CD8-positive, alpha-beta memory T cell (primary cell): ENCODE data around the gene VPS26C. TPM values are rescaled to one million over a fixed set of nuclear protein-coding genes. Genes with fewer than 3 reads are reported as not detected.
"Not testable (repeated sequence)": the region's sequence is repeated elsewhere in the genome, so short reads cannot be mapped to it uniquely, and the experiment has no call there.

Experiments used
- CTCF ChIA-PET: fragments of 350-600 bp; sonication (Branson Sonifier 250); formaldehyde crosslinking; loops from one replicate; lab custom pipeline; 2021; ENCODE audit warnings: antibody characterized with exemption; lab: Charles Lee
- POLR2A ChIA-PET: fragments of 350-600 bp; sonication (Branson Sonifier 250); formaldehyde crosslinking; loops from one replicate; lab custom pipeline; 2021; ENCODE audit warnings: antibody characterized with exemption; lab: Charles Lee
- DNase-seq, 5 donors: peaks; one replicate each; pipeline versions ENCODE4 v3.0.0 to v3.0.0-alpha.2; 2020 to 2022; ENCODE audit warnings: mixed read lengths in 1 of 5
- H3K27ac ChIP-seq: one replicate; pipeline ENCODE4 v1.7.0; 2013; ENCODE audit warnings: low read depth, mild to moderate bottlenecking, low read length, moderate library complexity
- H3K27me3 ChIP-seq: 2 replicates; pipeline ENCODE4 v1.7.0; 2013; ENCODE audit warnings: low read length, mild to moderate bottlenecking; ENCODE audit not compliant: insufficient read depth, poor library complexity, severe bottlenecking
- H3K36me3 ChIP-seq: 2 replicates; pipeline ENCODE4 v1.7.0; 2013; ENCODE audit warnings: mild to moderate bottlenecking, low read length, moderate library complexity; ENCODE audit not compliant: insufficient read depth
- H3K4me1 ChIP-seq: 2 replicates; pipeline ENCODE4 v1.7.0; 2013; ENCODE audit warnings: mild to moderate bottlenecking, low read length, moderate library complexity; ENCODE audit not compliant: insufficient read depth
- H3K4me3 ChIP-seq: 2 replicates; pipeline ENCODE4 v1.7.0; 2013; ENCODE audit warnings: mild to moderate bottlenecking, low read length
- H3K9me3 ChIP-seq: 2 replicates; pipeline ENCODE4 v1.7.0; 2013; ENCODE audit warnings: mild to moderate bottlenecking, low read length
- H3K27ac Mint-ChIP-seq, 8 donors: one replicate each; pipeline ENCODE4 v1.8.0; 2020 to 2021; ENCODE audit warnings: mixed read lengths in 8 of 8, mild to moderate bottlenecking in 6 of 8, inconsistent platforms in 3 of 8, moderate library complexity in 3 of 8
- H3K27me3 Mint-ChIP-seq, 2 donors: one replicate each; pipeline ENCODE4 v1.8.0; 2020 to 2021; ENCODE audit warnings: mixed read lengths in 2 of 2, mild to moderate bottlenecking in 1 of 2, moderate library complexity in 1 of 2
- H3K36me3 Mint-ChIP-seq, 3 donors: one replicate each; pipeline ENCODE4 v1.8.0; 2020 to 2021; ENCODE audit warnings: mixed read lengths in 3 of 3, inconsistent platforms in 1 of 3, mild to moderate bottlenecking in 1 of 3
- H3K4me1 Mint-ChIP-seq, 3 donors: one replicate each; pipeline ENCODE4 v1.8.0; 2020 to 2021; ENCODE audit warnings: mixed read lengths in 3 of 3, inconsistent platforms in 1 of 3, mild to moderate bottlenecking in 1 of 3
- H3K4me3 Mint-ChIP-seq, 7 donors: one replicate each; pipeline ENCODE4 v1.8.0; 2020 to 2021; ENCODE audit warnings: mixed read lengths in 7 of 7, mild to moderate bottlenecking in 6 of 7, moderate library complexity in 4 of 7, inconsistent platforms in 2 of 7
- H3K9me3 Mint-ChIP-seq, 5 donors: one replicate each; pipeline ENCODE4 v1.8.0; 2020 to 2022; ENCODE audit warnings: mixed read lengths in 5 of 5, mild to moderate bottlenecking in 3 of 5, moderate library complexity in 2 of 5, inconsistent platforms in 1 of 5
- polyA plus RNA-seq: library from polyadenylated mRNA; unstranded; fragments of 300-500 nt; fragmentation: Illumina TruSeq; gene quantifications from one replicate; pipeline ENCODE4 v1.2.3, GENCODE V29; 2021
- total RNA-seq, 2 experiments: library from RNA; stranded (reverse); gene quantifications; one replicate each; pipeline ENCODE4 v1.2.3, GENCODE V29; 2021

Gene VPS26C
- total and polyA plus RNA-seq, 3 experiments from 2014 or later, result 59.1 to 82.0 (median 62.7) TPM

DNA sequence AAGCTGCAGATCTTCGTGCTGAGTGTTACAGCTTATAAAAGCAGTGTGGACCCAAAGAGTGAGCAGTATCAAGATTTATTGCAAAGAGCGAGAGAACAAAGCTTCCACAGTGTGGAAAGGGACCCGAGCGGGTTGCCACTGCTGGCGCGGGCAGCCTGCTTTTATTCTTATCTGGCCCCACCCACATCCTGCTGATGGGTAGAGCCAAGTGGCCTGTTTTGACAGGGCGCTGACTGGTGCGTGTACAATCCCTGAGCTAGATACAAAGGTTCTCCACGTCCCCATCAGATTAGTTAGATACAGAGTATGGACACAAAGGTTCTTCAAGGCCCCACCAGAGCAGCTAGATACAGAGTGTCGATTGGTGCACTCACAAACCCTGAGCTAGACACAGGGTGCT lies 15.5 kb upstream of the VPS26C start:
- H3K27me3 Mint-ChIP-seq, POLR2A ChIA-PET, H3K9me3 ChIP-seq, H3K4me3 ChIP-seq, H3K4me1 ChIP-seq, H3K9me3 Mint-ChIP-seq, H3K27ac ChIP-seq, H3K27me3 ChIP-seq, H3K36me3 Mint-ChIP-seq, H3K4me1 Mint-ChIP-seq, CTCF ChIA-PET, H3K36me3 ChIP-seq: not testable (repeated sequence)
- Mint-ChIP-seq H3K27ac (peak overlapping the region in 7 of 8 donors; percentile 37 to 93 (median 88)), H3K4me3 (peak overlapping the region; percentile 48 to 89 (median 77))
- peak in 1 of 5 donors; percentile 12 for DNase-seq

DNA sequence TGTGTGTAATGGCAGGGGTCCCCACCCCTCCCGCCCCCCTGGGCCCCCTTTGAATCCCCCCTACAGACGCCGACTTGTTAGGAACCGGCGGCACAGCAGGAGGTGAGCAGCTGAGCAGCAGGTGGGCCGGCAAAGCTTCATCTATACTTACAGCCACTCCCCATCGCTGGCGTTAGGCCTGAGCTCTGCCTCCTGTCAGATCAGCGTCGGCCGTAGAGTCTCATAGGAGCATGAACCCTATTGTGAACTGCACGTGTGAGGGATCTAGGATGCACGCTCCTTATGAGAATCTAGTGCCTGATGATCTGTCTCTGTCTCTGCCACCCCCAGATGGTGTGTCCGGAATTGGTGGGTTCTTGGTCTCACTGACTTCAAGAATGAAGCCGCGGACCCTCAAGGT lies 14.9 kb upstream of the VPS26C start:
- Mint-ChIP-seq H3K36me3 (peaks cover 0 to 3% (median 0%) of the 10 kb centered on the region in 3 donors), H3K4me1 (peaks cover 0 to 4% (median 1%) of the 10 kb centered on the region in 3 donors), H3K27ac (peak overlapping the region in 6 of 8 donors; percentile 24 to 89 (median 86)), H3K4me3 (peak overlapping the region; percentile 48 to 89 (median 77)), H3K27me3 (peaks cover 0 to 3% of the 10 kb centered on the region in 2 donors), H3K9me3 (no peaks in the 10 kb centered on the region)
- no peaks in the 10 kb centered on the region for H3K36me3 ChIP-seq
- ChIA-PET CTCF (no interaction called here), POLR2A (no interaction called here)
- no peak overlapping the region for H3K4me3 ChIP-seq
- no peaks in the 10 kb centered on the region for H3K4me1 ChIP-seq
- H3K9me3 ChIP-seq, result no peaks in the 10 kb centered on the region
- H3K27ac ChIP-seq, result no peak overlapping the region
- DNase-seq, result peak in 1 of 5 donors; percentile 10
- H3K27me3 ChIP-seq, result no peaks in the 10 kb centered on the region

DNA sequence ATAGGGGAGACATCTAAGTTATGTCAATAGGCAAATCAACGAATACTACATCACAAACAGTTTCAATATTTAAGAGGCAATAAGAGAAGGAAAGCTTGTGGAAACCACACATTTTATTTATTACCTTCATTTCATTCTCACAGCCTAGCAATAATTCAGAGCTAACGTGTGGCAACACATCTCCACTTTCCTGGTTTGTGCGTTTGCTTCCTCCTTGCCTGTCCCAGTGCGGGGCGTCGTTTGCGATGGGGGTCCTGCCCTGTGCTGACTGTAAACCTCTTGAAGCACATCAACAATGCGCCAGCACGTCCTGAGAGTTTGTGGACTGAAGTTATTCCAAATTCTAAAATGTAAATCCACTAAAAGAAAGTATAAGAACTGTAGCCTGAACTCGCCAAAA lies 14.4 kb upstream of the VPS26C start:
- Histone ChIP-seq H3K36me3 (no peaks in the 10 kb centered on the region), H3K9me3 (no peaks in the 10 kb centered on the region), H3K4me1 (no peaks in the 10 kb centered on the region), H3K4me3 (no peak overlapping the region), H3K27me3 (no peaks in the 10 kb centered on the region), H3K27ac (no peak overlapping the region)
- no peaks in the 10 kb centered on the region for H3K9me3 Mint-ChIP-seq
- H3K4me1 Mint-ChIP-seq, result peaks cover 0 to 4% (median 1%) of the 10 kb centered on the region in 3 donors
- peaks cover 0 to 3% of the 10 kb centered on the region in 2 donors for H3K27me3 Mint-ChIP-seq
- CTCF ChIA-PET, result no interaction called here
- DNase-seq, result no peak
- no peak overlapping the region for H3K27ac Mint-ChIP-seq
- POLR2A ChIA-PET, result no interaction called here
- H3K4me3 Mint-ChIP-seq, result peak overlapping the region in 1 of 7 donors; percentile 60
- peaks cover 0 to 3% (median 0%) of the 10 kb centered on the region in 3 donors for H3K36me3 Mint-ChIP-seq

DNA sequence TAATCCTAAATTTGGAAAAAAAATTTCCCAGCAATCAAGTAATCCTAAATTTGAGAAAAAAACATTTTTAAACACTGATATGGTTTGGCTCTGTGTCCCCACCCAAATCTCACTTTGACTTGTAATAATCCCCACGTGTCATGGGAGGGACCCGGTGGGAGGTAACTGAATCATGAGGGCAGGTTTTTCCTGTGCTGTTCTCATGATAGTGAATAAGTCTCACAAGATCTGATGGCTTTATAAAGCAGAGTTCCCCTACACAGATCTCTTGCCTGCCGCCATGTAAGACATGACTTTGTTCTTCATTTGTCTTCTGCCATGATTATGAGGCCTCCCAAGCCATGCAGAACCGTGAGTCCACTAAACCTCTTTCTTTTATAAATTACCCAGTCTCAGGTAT lies 12.1 kb upstream of the VPS26C start:
- H3K27me3 ChIP-seq, H3K27ac Mint-ChIP-seq, H3K27me3 Mint-ChIP-seq, H3K4me1 ChIP-seq, H3K27ac ChIP-seq, H3K9me3 Mint-ChIP-seq, H3K4me3 Mint-ChIP-seq, H3K36me3 Mint-ChIP-seq, H3K9me3 ChIP-seq, H3K4me1 Mint-ChIP-seq, H3K36me3 ChIP-seq, CTCF ChIA-PET, POLR2A ChIA-PET, H3K4me3 ChIP-seq, DNase-seq: not testable (repeated sequence)

DNA sequence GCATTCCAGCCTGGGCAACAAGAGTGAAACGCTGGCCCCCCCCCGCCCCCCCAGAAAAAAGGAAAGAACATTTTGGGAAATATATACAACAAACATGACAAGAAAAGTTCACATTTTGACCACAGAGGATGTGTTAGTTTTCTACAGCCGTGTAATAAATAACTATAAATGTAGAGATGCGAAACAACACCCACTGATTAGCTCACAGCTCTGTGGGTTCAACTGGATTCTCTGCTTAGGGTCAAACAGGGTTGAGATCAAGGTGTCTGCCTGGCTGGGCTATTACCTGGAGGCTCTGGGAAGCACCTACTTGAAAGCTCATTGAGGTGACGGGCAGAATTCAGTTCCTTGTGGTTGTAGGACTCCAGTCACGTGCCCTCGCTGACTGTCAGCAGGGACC lies 11.1 kb upstream of the VPS26C start:
- Mint-ChIP-seq H3K36me3 (peaks cover 0 to 3% (median 0%) of the 10 kb centered on the region in 3 donors), H3K4me3 (no peak overlapping the region), H3K9me3 (no peaks in the 10 kb centered on the region), H3K27ac (no peak overlapping the region), H3K27me3 (peaks cover 3% of the 10 kb centered on the region in 2 donors), H3K4me1 (peaks cover 1 to 4% (median 4%) of the 10 kb centered on the region in 3 donors)
- Histone ChIP-seq H3K4me1 (no peaks in the 10 kb centered on the region), H3K27me3 (no peaks in the 10 kb centered on the region), H3K4me3 (no peak overlapping the region), H3K9me3 (no peaks in the 10 kb centered on the region), H3K27ac (no peak overlapping the region), H3K36me3 (no peaks in the 10 kb centered on the region)
- ChIA-PET POLR2A (no interaction called here), CTCF (no interaction called here)
- DNase-seq, result no peak

DNA sequence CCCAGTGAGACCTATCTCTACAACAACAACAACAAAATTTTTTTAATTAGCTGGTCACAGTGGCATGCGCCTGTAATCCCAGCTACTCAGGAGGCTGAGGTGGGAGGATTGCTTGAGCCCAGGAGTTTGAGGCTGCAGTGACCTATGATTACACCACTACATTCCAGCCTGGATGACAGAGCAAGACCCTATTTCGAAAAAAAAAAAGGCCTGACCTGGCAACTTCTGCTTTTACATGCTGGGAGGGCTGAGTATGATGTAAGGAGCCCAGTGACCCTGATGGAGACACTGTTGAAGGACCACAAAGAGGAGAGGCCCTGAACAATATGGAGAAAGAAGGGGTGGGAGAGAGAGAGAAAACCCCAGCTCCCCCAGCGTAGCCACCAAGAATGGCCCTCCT lies 9.2 kb upstream of the VPS26C start:
- peaks cover 0 to 3% (median 0%) of the 10 kb centered on the region in 3 donors for H3K36me3 Mint-ChIP-seq
- H3K27ac Mint-ChIP-seq, result no peak overlapping the region
- H3K27ac ChIP-seq, result no peak overlapping the region
- no peak overlapping the region for H3K4me3 Mint-ChIP-seq
- H3K4me3 ChIP-seq, result no peak overlapping the region
- H3K9me3 ChIP-seq, result no peaks in the 10 kb centered on the region
- POLR2A ChIA-PET, result no interaction called here
- no peaks in the 10 kb centered on the region for H3K27me3 ChIP-seq
- H3K4me1 ChIP-seq, result no peaks in the 10 kb centered on the region
- no peak for DNase-seq
- no peaks in the 10 kb centered on the region for H3K36me3 ChIP-seq
- H3K27me3 Mint-ChIP-seq, result peaks cover 3 to 5% of the 10 kb centered on the region in 2 donors
- H3K9me3 Mint-ChIP-seq, result no peaks in the 10 kb centered on the region
- H3K4me1 Mint-ChIP-seq, result peaks cover 0 to 4% (median 0%) of the 10 kb centered on the region in 3 donors
- CTCF ChIA-PET, result interaction anchor here (0.5 kb wide), 1 partner anchor 55 kb away, joined by 3 read pairs; no protein-coding TSS in a partner anchor

DNA sequence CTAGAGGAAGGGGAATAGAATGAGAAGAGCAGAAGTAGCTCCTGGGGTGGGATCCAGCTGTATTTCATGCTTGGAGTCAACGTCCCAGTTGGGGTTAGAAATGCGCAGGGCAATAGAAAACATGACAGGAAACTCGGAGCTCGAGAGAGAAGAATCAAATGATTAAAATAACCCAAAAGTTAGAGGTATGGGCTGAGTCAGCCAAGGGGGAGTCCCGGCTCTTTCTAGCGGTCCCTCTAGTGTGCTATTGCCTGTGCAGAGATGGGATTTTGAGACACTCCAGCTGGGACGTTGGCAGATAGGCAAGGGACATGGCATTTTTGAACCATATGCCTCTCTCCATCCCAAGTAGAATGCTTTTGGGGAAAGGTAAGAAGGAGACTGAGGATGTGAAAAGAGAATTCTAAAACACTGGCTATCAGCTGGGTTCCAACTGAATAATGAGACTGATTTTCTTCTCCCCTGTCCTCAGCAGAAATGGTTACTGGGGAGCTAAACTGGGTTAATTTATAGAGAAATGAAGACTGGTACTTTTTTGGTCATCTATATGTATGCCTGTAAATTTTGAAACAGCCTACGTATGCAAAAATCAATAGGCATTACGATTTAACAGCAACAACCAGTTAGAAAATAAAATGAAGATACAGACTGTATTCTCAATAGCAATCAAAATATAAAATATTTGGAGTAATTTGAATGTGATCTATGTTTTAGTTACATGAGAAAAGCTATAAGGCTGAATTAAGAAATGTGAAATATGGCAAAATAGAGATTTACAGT lies 7.0 kb upstream of the VPS26C start:
- Histone ChIP-seq H3K27ac (no peak overlapping the region), H3K4me3 (no peak overlapping the region), H3K9me3 (no peaks in the 10 kb centered on the region), H3K27me3 (no peaks in the 10 kb centered on the region), H3K36me3 (no peaks in the 10 kb centered on the region), H3K4me1 (no peaks in the 10 kb centered on the region)
- POLR2A ChIA-PET, result no interaction called here
- Mint-ChIP-seq H3K4me1 (peaks cover 0 to 4% (median 0%) of the 10 kb centered on the region in 3 donors), H3K4me3 (no peak overlapping the region), H3K27me3 (peaks cover 3 to 9% of the 10 kb centered on the region in 2 donors), H3K27ac (no peak overlapping the region), H3K9me3 (no peaks in the 10 kb centered on the region), H3K36me3 (peaks cover 0 to 3% (median 0%) of the 10 kb centered on the region in 3 donors)
- DNase-seq, result no peak
- CTCF ChIA-PET, result no interaction called here

DNA sequence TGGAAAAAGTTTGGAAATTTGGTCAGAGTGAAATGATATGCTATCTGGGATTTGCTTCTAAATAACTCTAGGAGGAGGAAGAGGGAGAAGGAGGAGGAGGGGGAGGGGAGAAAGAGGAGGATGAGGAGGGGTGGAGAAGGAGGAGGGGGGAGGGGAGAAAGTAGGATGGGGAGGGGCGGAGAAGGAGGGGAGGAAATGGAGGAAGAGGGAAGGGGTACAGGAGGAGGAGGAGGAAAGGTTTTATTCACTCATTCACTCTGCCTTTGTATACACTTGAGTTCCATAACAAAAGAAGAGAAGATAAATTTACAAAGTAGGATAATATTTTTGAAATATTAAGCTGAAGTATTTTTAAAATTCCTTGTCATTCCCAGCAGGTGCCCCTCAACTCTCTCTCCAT lies 6.3 kb upstream of the VPS26C start:
- H3K27ac Mint-ChIP-seq, result no peak overlapping the region
- Histone ChIP-seq H3K4me1 (peaks cover 2% of the 10 kb centered on the region), H3K4me3 (no peak overlapping the region), H3K27me3 (no peaks in the 10 kb centered on the region), H3K9me3 (no peaks in the 10 kb centered on the region), H3K27ac (no peak overlapping the region), H3K36me3 (no peaks in the 10 kb centered on the region)
- peaks cover 2 to 7% (median 4%) of the 10 kb centered on the region in 3 donors for H3K4me1 Mint-ChIP-seq
- no peak for DNase-seq
- peaks cover 3 to 9% of the 10 kb centered on the region in 2 donors for H3K27me3 Mint-ChIP-seq
- CTCF ChIA-PET, result no interaction called here
- H3K9me3 Mint-ChIP-seq, result no peaks in the 10 kb centered on the region
- no peaks in the 10 kb centered on the region for H3K36me3 Mint-ChIP-seq
- POLR2A ChIA-PET, result no interaction called here
- no peak overlapping the region for H3K4me3 Mint-ChIP-seq
